GM21576 (cell line): Measurements from ENCODE around the gene LINC01488.

Source experiments
- ATAC-seq: cut with Tn5 transposase; IDR thresholded peaks from one replicate; pipeline ENCODE4 v1.9.1; 2021; ENCODE audit warnings: mild to moderate bottlenecking, moderate library complexity; ENCODE audit not compliant: unreplicated experiment

LINC01488 gene

DNA sequence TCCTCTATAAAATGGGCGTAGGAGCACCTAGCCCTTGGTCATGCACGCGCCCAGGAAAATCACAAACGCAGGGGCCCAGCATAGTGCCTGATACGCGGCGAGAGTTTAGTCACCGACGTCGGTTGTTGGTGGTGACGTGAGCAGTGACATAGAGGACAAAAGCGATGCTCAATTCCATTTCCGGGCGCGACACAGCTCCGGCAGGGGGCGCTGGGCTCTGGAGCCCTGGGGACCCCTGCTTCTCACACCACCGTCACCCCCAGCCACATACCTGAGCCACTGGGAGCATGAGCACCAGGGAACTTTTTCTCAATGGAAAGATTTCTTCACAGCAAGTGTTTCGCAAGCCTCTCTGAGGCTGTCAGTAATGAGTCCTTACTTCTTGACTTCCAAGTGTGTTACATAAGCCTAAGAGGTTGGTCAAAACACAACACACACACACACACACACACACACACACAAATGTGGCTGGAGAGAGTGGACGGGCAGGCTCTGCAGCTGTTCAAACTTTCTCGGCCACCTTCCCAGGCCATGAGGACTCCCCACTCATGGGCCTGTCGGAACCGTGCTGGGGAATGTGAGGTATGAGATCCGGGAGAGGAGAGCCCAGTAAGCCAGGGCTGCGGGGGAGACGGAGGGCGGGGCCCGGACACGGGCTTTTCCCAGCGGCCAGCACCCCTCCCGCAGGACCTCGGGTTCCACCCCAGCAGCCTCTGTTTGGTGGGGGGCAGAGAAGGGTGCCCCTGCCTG, 36.9 kb upstream of the LINC01488 start:
- ATAC-seq, result no peak

DNA sequence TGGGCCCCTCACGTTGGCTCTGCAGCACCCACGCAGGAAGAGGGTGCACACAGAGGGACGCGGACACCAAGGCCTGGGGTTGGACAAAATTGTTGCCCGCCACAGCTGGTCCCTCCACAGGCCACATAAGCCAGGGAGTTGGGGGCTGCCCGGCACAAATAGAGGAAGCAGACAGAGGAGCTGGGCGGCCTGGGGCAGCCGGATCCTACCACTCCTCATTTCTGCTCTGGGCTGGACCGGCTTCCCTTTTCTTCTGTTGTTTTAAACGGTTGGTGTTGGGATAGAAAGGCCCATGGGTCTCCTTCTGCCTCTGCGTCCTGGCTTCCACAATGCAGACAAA, 36.4 kb upstream of the LINC01488 start:
- ATAC-seq, result no peak

DNA sequence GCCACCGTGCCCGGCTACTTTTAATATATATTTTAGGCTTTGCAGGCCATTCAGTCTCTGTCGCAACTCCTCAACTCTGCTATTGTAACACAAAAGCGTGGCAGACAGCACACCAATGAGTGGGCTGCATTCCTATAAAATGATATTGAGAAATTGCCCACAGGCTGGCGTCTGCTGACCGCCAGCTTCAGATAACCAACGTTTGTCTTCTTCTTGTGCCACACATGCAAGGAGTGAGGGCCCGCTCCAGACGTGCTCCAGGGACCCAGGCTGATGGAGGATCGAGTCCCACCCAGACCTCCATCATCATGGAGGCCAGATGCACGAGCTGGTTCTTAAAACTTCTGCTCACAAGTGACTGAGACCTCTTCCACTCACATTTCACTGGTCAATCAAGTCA, 35.4 kb upstream of the LINC01488 start:
- ATAC-seq, result no peak

DNA sequence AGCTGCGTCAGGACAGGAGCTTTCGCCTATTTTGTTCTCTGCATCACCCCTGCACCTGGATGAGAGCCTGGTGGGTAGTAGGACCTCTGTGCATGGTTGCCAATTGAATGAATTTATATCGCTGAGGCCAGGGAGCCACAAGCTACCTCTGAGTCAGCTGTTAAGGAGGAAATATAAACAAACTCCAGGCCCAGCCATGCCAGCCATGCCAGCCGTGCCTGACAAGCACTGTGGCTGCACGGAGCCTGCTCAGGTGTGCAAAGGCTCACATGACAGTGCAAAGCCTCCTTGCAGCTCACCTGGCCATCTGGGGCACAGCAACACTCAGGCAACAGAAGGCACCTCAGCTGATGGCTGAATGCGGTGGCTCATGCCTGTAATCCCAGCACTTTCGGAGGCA, 33.7 kb upstream of the LINC01488 start:
- ATAC-seq, result no peak

- ATAC-seq, result no peak
Measured at GRCh38 chr11:69448471-69449284, 32.8 kb upstream of the LINC01488 start.

DNA sequence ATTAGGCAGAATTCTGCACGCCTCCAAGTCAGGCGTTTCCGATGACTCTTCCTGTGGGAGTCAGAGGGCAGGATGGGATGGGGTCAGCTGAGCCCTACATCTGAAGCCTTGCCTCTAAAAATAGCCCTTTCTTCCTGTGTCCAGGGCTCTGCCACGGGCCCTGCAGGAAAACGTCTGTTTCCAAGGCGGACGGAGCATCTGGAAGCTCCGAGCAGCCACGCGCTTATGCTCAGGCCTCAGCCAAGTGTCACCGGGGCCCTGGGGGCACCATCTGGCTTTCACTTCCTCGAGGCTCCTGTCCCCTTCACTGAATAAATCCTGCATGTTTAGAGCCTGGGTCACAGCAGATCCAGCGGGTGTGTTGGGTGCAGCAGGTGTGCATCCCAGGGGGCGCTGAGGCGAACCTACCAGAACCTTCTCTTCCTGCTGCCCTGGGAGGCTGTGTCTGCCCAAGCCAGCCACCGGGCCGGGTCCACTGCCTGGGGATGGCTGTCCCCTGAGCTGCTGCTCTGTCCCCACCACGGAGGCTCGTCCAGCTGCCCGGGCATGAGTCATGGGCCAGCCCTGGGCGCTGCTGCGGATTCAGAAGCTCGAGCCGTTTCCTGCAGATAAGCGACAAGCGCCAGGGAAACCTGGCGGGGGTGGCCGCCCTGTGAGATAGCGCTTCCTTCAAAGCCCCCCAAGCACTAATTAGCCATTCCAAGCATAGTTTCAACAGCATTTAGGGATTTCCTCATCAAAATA, 32.0 kb upstream of the LINC01488 start:
- no peak for ATAC-seq

DNA sequence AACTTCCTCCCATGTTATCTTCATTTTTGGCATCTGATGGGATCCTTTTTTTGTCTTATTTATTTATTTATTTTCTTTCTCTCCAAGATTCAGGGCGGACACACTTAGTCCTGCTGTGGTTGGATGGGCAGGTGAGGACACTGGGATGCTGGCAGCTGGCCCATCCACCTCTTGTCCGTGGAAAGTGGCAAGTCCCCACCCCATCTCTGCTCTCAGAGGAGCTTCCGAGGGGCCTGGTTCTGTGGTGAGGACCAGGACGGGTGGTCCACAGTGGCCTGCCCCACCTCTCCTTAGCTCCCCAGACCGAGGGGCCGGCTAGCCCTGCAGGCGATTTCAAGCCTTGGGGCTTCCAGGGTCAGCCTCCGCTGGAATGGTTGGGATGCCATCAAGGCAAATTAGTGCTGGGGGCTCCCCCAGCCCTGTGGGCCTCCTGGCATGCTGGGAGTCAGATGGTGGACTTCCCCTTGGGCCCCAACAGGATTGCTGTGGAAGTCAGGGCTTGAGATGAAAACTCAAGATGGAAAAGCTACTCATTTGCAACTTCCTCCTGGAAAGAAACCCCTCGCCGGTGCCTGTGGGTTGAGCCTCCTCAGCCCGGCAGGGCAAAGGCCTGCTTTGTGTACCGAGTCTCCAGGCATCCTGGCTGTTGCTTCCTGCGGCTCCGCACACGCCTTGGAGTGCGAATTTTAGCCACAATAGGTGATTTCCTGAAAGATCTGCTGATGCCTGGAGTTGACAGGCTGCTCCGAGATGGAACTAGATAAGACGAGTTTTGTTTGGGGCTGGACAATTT, 31.2 kb upstream of the LINC01488 start:
- ATAC-seq, result no peak

DNA sequence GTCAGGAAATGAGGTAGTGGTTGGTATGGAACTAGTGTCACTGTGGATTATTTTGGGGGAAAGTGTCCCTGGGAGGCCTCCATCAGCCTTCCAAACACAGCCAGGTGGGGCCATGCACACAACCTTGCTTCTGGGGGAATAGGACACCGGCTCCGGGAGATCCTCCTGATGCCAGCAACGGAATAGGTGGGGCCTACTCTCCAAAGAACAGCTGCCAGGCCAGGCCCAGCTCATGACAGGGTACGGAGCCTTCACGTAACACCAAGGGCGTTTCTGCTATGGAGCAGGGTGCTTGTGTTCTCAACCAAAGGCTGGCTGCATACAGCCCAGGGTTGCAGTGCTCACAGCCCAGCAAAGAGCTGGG, 30.6 kb upstream of the LINC01488 start:
- ATAC-seq, result no peak

DNA sequence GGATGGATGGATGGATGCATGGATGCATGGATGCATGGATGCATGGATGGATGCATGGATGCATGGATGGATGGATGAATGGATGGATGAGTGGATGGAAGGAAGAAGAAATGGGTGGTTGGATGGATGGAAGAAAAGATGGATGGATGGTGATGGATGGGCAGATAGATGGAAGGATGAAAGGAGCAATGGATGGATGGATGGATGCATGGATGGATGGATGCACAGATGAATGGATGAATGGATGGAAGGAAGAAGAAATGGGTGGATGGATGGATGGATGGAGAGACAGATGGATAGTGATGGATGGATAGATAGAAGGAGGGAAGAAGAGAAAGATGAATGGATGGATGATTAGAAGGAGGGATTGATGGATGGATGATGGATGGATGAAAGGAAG, 30.2 kb upstream of the LINC01488 start:
- ATAC-seq, result no peak

GRCh38 chr11:69452206-69452987, 29.1 kb upstream of the LINC01488 start:
- ATAC-seq, result no peak

DNA sequence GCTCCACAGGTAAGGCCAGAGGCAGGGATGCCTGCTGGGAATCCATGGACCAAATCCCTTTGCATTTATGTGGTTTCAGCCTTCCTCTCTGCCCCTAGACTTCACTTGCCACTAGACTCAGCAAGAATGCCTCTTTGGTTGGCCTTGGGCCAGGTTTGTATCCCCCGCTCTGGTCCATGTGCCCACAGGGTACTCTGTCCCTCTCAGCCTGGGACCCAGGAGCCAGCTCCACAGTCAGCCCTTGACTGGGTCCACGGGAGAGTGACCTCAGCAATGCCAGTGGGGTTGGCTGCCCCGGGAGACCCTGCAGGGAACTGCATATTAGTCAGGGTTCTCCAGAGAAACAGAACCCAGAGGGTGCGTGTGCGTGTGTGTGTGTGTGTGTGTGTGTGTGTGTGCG, 28.3 kb upstream of the LINC01488 start:
- no peak for ATAC-seq

GRCh38 chr11:69454018-69454417, 27.4 kb upstream of the LINC01488 start:
- no peak for ATAC-seq

DNA sequence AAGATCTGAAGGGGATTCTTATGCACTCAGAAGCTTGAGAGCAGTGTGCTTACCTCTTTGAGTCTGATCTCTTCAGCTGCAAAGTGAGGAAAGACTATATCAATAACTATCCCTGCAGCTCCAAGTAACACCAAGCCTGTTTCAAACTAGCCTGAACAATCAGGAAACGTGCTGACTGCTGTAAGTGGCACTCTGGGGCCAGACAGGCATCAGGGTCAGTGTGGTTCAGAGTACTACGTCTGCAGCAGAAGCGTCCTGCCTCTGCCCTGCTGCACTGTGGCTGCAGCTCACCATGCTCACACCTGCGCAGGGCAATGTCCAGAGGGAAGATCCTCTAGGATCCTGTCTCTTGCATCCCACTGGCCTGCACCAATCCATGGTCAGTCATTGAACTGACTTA, 25.5 kb upstream of the LINC01488 start:
- no peak for ATAC-seq

- ATAC-seq, result no peak
Measured at GRCh38 chr11:69456712-69457111, 24.8 kb upstream of the LINC01488 start.

- ATAC-seq, result no peak
Measured at GRCh38 chr11:69459848-69460539, 21.5 kb upstream of the LINC01488 start.

DNA sequence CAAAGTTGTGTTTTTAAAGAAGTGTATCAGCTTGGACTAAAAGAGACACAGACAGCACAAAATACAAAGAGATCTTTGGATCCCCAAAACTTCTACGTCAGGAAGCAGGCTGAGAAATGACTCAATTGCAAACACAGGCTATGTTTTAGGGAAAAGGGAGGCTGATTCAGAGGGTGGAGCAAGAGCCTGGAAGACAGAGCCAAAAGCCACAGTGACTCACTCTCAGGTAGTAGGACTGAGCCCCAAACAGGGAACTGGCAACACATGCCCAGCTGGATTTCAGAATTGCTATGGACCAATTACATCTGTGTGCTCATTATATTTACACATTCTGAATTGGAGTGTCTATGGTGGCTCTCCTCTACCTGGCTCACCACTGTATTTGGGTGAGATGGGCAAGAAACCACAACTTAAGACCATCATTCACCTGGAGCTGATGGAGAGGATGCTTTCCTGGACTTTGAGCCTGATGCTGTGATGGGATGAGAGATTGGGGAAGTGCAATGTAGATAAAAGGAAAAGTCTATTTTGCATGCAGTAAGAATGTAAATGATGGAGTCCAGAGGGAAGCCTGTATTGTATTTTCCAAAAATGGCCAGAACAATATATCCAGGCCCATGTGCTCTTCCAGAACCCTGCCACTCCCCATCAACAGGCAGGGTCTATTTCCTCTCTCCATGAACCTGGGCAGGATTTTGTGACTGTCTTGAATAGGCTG, 20.8 kb upstream of the LINC01488 start:
- no peak for ATAC-seq

DNA sequence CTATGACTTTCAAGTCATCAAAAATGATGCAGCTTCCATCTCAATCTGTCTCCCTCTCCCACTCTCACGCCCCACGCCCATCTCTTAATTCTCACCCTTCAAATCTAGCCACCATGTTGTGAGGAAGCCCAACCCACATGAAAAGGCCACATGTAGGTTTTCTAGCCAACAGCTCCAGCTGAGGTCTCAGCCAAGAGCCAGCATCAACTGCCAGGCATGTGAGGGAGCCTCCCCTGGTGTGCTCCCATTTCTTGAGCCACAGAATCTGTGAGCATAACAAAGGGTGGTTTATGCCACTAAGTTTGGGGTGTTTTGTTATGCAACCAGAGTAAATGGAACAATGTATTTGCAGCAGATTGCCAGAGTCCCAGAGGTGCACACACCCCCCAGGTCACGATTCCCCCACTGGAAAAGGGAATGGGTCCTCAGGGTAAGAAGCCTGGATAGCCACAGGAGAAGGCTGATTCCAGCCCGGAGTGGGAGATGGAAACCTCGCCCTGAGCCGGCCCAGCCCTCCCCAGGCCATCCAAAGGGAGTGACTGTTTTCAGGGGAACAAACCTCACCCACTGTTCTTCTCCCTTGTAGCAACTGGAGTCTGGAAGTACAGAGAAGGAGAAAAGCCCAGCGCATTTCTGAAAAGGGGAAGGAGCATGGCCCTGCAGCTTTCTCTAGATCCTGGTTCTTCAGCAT, 20.0 kb upstream of the LINC01488 start:
- ATAC-seq, result no peak
